HEK293 (cell line): ENCODE results near the gene INKA2.
A peak's percentile ranks its signal among the peaks of the same experiment; 100 is the strongest.
"Not testable (repeated sequence)": the region's sequence is repeated elsewhere in the genome, so short reads cannot be mapped to it uniquely, and the experiment has no call there.

Experiments
- CTCF ChIA-PET: fragments of 350-600 bp; formaldehyde crosslinking; extraction: SDS; loops from one replicate; lab custom pipeline; 2021; ENCODE audit warnings: antibody characterized with exemption; lab: Yijun Ruan, JAX
- POLR2A ChIA-PET: fragments of 300-600 bp; formaldehyde crosslinking; extraction: SDS; loops from one replicate; lab custom pipeline; 2020; ENCODE audit warnings: antibody characterized with exemption, inconsistent platforms; lab: Yijun Ruan, JAX
- H3K27ac ChIP-seq: fragments of 200-500 bp; sonication (Bioruptor generic); 2 replicates; pipeline ENCODE4 v1.5.1; 2014; ENCODE audit warnings: low read depth, low read length, control low read depth, inconsistent platforms; ENCODE audit errors: extremely low read depth
- H3K36me3 ChIP-seq, 2 experiments: fragments of 200-500 bp in 1 of 2; sonication (Bioruptor generic) in 1 of 2; 1 replicate in 1 of 2; 2 replicates in 1 of 2; pipeline ENCODE4 v1.5.1; 2014 to 2017; ENCODE audit warnings: inconsistent platforms in 2 of 2, low read length in 2 of 2; ENCODE audit not compliant: control insufficient read depth in 2 of 2, insufficient read depth in 1 of 2
- H3K4me1 ChIP-seq: fragments of 200-500 bp; sonication (Bioruptor generic); 2 replicates; pipeline ENCODE4 v1.5.1; 2014; ENCODE audit warnings: mild to moderate bottlenecking, low read length, inconsistent platforms; ENCODE audit not compliant: control insufficient read depth, insufficient read depth
- H3K4me3 ChIP-seq: 2 replicates; pipeline ENCODE4 v1.5.1; 2011; ENCODE audit warnings: low read depth, mild to moderate bottlenecking, control low read depth, low read length, moderate library complexity
- H3K9me3 ChIP-seq: fragments of 200-500 bp; sonication (Bioruptor generic); 2 replicates; pipeline ENCODE4 v1.5.1; 2014; ENCODE audit warnings: low read depth, low read length, inconsistent platforms; ENCODE audit not compliant: control insufficient read depth, insufficient read depth
- ATF2 ChIP-seq: fragments of 450-650 bp; formaldehyde crosslinking; IDR thresholded peaks from 2 replicates; pipeline ENCODE4 v1.5.1; 2016; ENCODE audit warnings: missing biosample characterization, missing genetic modification characterization, low read depth
- BCL6B ChIP-seq: fragments of 450-650 bp; formaldehyde crosslinking; IDR thresholded peaks from 2 replicates; pipeline ENCODE4 v1.5.1; 2017; ENCODE audit warnings: missing biosample characterization, missing genetic modification characterization
- KLF10 ChIP-seq: fragments of 450-650 bp; IDR thresholded peaks from 2 replicates; pipeline ENCODE4 v1.5.1; 2018; ENCODE audit warnings: missing biosample characterization, mild to moderate bottlenecking, missing genetic modification characterization
- PRDM4 ChIP-seq: fragments of 450-650 bp; formaldehyde crosslinking; IDR thresholded peaks from 2 replicates; pipeline ENCODE4 v1.5.1; 2017; ENCODE audit warnings: missing biosample characterization, missing genetic modification characterization
- PRDM6 ChIP-seq: fragments of 450-650 bp; formaldehyde crosslinking; IDR thresholded peaks from 2 replicates; pipeline ENCODE4 v1.5.1; 2017; ENCODE audit warnings: missing biosample characterization, missing genetic modification characterization
- ZNF132 ChIP-seq: fragments of 450-650 bp; formaldehyde crosslinking; IDR thresholded peaks from 2 replicates; pipeline ENCODE4 v1.5.1; 2017; ENCODE audit warnings: missing biosample characterization, missing genetic modification characterization, borderline replicate concordance
- ZNF169 ChIP-seq: fragments of 450-650 bp; formaldehyde crosslinking; IDR thresholded peaks from 2 replicates; pipeline ENCODE4 v1.5.1; 2016; ENCODE audit warnings: missing biosample characterization, missing genetic modification characterization
- ZNF2 ChIP-seq: fragments of 450-650 bp; formaldehyde crosslinking; IDR thresholded peaks from 2 replicates; pipeline ENCODE4 v1.5.1; 2016; ENCODE audit warnings: missing biosample characterization, missing genetic modification characterization
- ZNF223 ChIP-seq: fragments of 450-650 bp; formaldehyde crosslinking; IDR thresholded peaks from 2 replicates; pipeline ENCODE4 v1.5.1; 2016; ENCODE audit warnings: missing biosample characterization, missing genetic modification characterization
- ZNF239 ChIP-seq: fragments of 450-650 bp; formaldehyde crosslinking; IDR thresholded peaks from 2 replicates; pipeline ENCODE4 v1.5.1; 2016; ENCODE audit warnings: missing biosample characterization, missing genetic modification characterization
- ZNF37A ChIP-seq: fragments of 450-650 bp; IDR thresholded peaks from 2 replicates; pipeline ENCODE4 v1.5.1; 2018; ENCODE audit warnings: missing biosample characterization, missing genetic modification characterization
- ZNF426 ChIP-seq: fragments of 450-650 bp; formaldehyde crosslinking; IDR thresholded peaks from 2 replicates; pipeline ENCODE4 v1.5.1; 2017; ENCODE audit warnings: missing biosample characterization, missing genetic modification characterization, mild to moderate bottlenecking, inconsistent platforms, moderate library complexity
- ZNF433 ChIP-seq: fragments of 450-650 bp; formaldehyde crosslinking; IDR thresholded peaks from 2 replicates; pipeline ENCODE4 v1.5.1; 2016; ENCODE audit warnings: missing biosample characterization, missing genetic modification characterization, low read depth
- ZNF510 ChIP-seq: fragments of 450-650 bp; formaldehyde crosslinking; IDR thresholded peaks from 2 replicates; pipeline ENCODE4 v1.5.1; 2018; ENCODE audit warnings: mild to moderate bottlenecking, missing genetic modification characterization, missing biosample characterization; ENCODE audit not compliant: insufficient replicate concordance
- ZNF548 ChIP-seq: fragments of 450-650 bp; formaldehyde crosslinking; IDR thresholded peaks from 2 replicates; pipeline ENCODE4 v1.5.1; 2016; ENCODE audit warnings: missing biosample characterization, missing genetic modification characterization
- ZNF623 ChIP-seq: fragments of 450-650 bp; formaldehyde crosslinking; IDR thresholded peaks from 2 replicates; pipeline ENCODE4 v1.5.1; 2016; ENCODE audit warnings: missing biosample characterization, missing genetic modification characterization
- ZNF664 ChIP-seq: fragments of 450-650 bp; formaldehyde crosslinking; IDR thresholded peaks from 2 replicates; pipeline ENCODE4 v1.5.1; 2016; ENCODE audit warnings: missing biosample characterization, missing genetic modification characterization
- ZNF785 ChIP-seq: fragments of 450-650 bp; formaldehyde crosslinking; IDR thresholded peaks from 2 replicates; pipeline ENCODE4 v1.5.1; 2016; ENCODE audit warnings: missing biosample characterization, missing genetic modification characterization
- ZSCAN30 ChIP-seq: fragments of 450-650 bp; IDR thresholded peaks from 2 replicates; pipeline ENCODE4 v1.5.1; 2018; ENCODE audit warnings: missing biosample characterization, mild to moderate bottlenecking, missing genetic modification characterization, moderate library complexity
- TF ChIP-seq, protein P1 (sequence below): IDR thresholded peaks from 2 replicates; pipeline ENCODE4 v1.6.1; 2011; ENCODE audit warnings: mild to moderate bottlenecking, low read depth, low read length, borderline replicate concordance

The INKA2 gene

GRCh38 chr1:111742938-111743549, 3.8 kb upstream of the INKA2 start:
- ChIA-PET POLR2A (no interaction called here), CTCF (interaction anchor here (0.9 to 6.9 kb wide), 3 partner anchors 12 to 123 kb away, joined by 3 to 69 read pairs (median 9); no protein-coding TSS in a partner anchor)
- Histone ChIP-seq H3K9me3 (no peaks in the 10 kb centered on the region), H3K27ac (no peak overlapping the region), H3K4me1 (peaks cover 1% of the 10 kb centered on the region), H3K4me3 (no peak overlapping the region), H3K36me3 (no peaks in the 10 kb centered on the region)
- TF ChIP-seq ZNF785 (tag by site-specific recombination) (no peak), ZNF433 (tag by site-specific recombination) (no peak), ATF2 (no peak), ZNF426 (no peak), ZNF37A (tag by site-specific recombination) (no peak), KLF10 (no peak), ZNF664 (tag by site-specific recombination) (no peak), ZNF2 (tag by site-specific recombination) (no peak), ZNF223 (tag by site-specific recombination) (no peak), ZNF169 (tag by site-specific recombination) (no peak), BCL6B (tag by site-specific recombination) (no peak), ZNF239 (no peak), ZNF548 (tag by site-specific recombination) (no peak), ZNF510 (tag by site-specific recombination) (no peak)
- TF ChIP-seq, protein P1, sequence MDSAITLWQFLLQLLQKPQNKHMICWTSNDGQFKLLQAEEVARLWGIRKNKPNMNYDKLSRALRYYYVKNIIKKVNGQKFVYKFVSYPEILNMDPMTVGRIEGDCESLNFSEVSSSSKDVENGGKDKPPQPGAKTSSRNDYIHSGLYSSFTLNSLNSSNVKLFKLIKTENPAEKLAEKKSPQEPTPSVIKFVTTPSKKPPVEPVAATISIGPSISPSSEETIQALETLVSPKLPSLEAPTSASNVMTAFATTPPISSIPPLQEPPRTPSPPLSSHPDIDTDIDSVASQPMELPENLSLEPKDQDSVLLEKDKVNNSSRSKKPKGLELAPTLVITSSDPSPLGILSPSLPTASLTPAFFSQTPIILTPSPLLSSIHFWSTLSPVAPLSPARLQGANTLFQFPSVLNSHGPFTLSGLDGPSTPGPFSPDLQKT: no peak

GRCh38 chr1:111742292-111742691, 3.1 kb upstream of the INKA2 start:
- H3K36me3 ChIP-seq, H3K4me1 ChIP-seq, H3K9me3 ChIP-seq, POLR2A ChIA-PET, H3K27ac ChIP-seq, H3K4me3 ChIP-seq: not testable (repeated sequence)
- CTCF ChIA-PET: interaction anchor here (6.9 kb wide), 1 partner anchor 28 kb away, joined by 69 read pairs; no protein-coding TSS in a partner anchor

GRCh38 chr1:111739925-111740765, 950 bp upstream of the INKA2 start:
- ChIA-PET POLR2A (interaction anchor here (0.5 to 2.3 kb wide), 4 partner anchors 10 to 128 kb away, joined by 3 to 13 read pairs (median 10); partner anchors contain the start of gene DDX20), CTCF (interaction anchor here (1.0 to 6.0 kb wide), 3 partner anchors 11 to 30 kb away, joined by 3 to 44 read pairs (median 14); no protein-coding TSS in a partner anchor)
- Histone ChIP-seq H3K4me3 (peak overlapping the region; percentile 57), H3K36me3 (no peaks in the 10 kb centered on the region), H3K9me3 (no peaks in the 10 kb centered on the region), H3K4me1 (peaks cover 21% of the 10 kb centered on the region), H3K27ac (peak overlapping the region; percentile 92)
- TF ChIP-seq ZNF132 (tag by site-specific recombination) (no peak), ZNF169 (tag by site-specific recombination) (no peak), PRDM4 (tag by site-specific recombination) (no peak), ZNF623 (tag by site-specific recombination) (no peak), ZSCAN30 (no peak), PRDM6 (tag by site-specific recombination) (no peak), ZNF548 (tag by site-specific recombination) (no peak)
